Left lung (tissue), 10 donors: ENCODE data around the gene CD82. TPM values are rescaled to one million over a fixed set of nuclear protein-coding genes. Genes with fewer than 3 reads are reported as not detected.
"Not testable (repeated sequence)": the region's sequence is repeated elsewhere in the genome, so short reads cannot be mapped to it uniquely, and the experiment has no call there.

Experiments used
- ATAC-seq: fragments of 200-7000 bp; cut with Tn5 transposase; one replicate; pipeline ENCODE4 v1.9.1; 2020; ENCODE audit warnings: moderate library complexity
- DNase-seq, 4 donors: peaks; one replicate each; pipeline ENCODE4 v3.0.0-alpha.2; 2013 to 2020
- H3K27ac ChIP-seq, 2 donors: fragments of 200-600 bp; sonication (generic) in 1 of 2; one replicate each; pipeline versions ENCODE4 v1.5.0 to v1.8.0; 2020 to 2021
- H3K27me3 ChIP-seq, 2 donors: fragments of 200-600 bp; sonication (generic) in 1 of 2; one replicate each; pipeline versions ENCODE4 v1.5.0 to v1.8.0; 2020 to 2021
- H3K36me3 ChIP-seq, 2 donors: fragments of 200-600 bp; sonication (generic) in 1 of 2; one replicate each; pipeline versions ENCODE4 v1.5.0 to v1.8.0; 2020 to 2021
- H3K4me1 ChIP-seq, 2 donors: fragments of 200-600 bp; one replicate each; pipeline ENCODE4 v1.8.0; 2021
- H3K4me3 ChIP-seq, 2 donors: fragments of 200-600 bp; sonication (generic) in 1 of 2; one replicate each; pipeline versions ENCODE4 v1.5.0 to v1.8.0; 2020 to 2021; ENCODE audit warnings: mild to moderate bottlenecking in 1 of 2
- H3K9me3 ChIP-seq, 2 donors: fragments of 200-600 bp; sonication (generic) in 1 of 2; one replicate each; pipeline versions ENCODE4 v1.5.0 to v1.8.0; 2020 to 2021
- intact Hi-C, 2 donors: fragments of 100-400 bp; cut with DNase I; formaldehyde crosslinking; loops; one replicate each; pipeline versions ENCODE4 v1.11.2 to v1.14.2; 2022
- polyA plus RNA-seq, 6 donors: library from polyadenylated mRNA; unstranded; fragments of 120-200 nt; gene quantifications; one replicate each; pipeline ENCODE4 v1.2.1, GENCODE V29; 2013; ENCODE audit not compliant: insufficient read length in 6 of 6
- total RNA-seq, 2 donors: library from RNA; stranded (reverse); fragmentation: NEBNext Ultra II Directional; extraction: Animal tissue kit (Norgen Biotek cat#: 25700); gene quantifications; one replicate each; pipeline ENCODE4 v1.2.1, GENCODE V29; 2021
- TF ChIP-seq, protein P1 (sequence below), 2 donors: fragments of 200-600 bp; sonication (generic) in 1 of 2; IDR thresholded peaks; one replicate each; pipeline versions ENCODE4 v1.5.0 to v1.8.0; 2021; ENCODE audit warnings: antibody characterized with exemption in 2 of 2
- donor health status: DM: no; HTN: yes; CAD: no.
- donor health status: DM: no; HTN: no; CAD: no.

CD82 gene
- total and polyA plus RNA-seq, 8 donors, result 33.7 to 244 (median 54.6) TPM

DNA sequence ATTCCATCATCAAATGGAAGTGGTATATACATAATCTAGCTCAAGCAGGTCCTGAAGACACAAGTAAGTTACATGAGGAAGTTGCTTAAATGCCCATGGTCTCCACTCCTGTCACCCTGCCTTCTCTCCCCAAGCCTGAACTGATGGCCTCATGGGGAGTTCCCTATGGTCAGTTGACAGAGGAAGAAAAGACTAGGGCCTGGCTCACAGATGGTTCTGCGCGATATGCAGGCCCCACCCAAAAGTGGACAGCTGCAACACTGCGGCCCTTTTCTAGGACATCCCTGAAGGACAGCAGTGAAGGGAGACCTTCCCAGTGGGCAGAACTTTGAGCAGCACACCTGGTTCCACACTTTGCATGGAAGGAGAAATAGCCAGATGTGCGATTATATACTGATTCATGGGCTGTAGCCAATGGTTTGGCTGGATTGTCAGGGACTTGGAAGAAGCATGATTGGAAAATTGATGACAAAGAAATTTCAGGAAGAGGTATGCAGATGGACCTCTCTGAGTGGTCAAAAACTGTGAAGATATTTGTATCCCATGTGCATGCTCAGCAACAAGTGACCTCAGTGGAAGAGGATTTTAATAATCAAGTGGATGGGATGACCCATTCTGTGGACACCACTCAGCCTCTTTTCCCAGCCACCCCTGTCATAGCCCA, 17.3 kb upstream of the CD82 start:
- DNase-seq (no peak), ATAC-seq (no peak)
- intact Hi-C loops, result no loop called here
- Histone ChIP-seq H3K9me3 (no peaks in the 10 kb centered on the region), H3K4me3 (no peak overlapping the region), H3K27ac (no peak overlapping the region), H3K27me3 (no peaks in the 10 kb centered on the region), H3K36me3 (no peaks in the 10 kb centered on the region), H3K4me1 (no peaks in the 10 kb centered on the region)
- TF ChIP-seq, protein P1, sequence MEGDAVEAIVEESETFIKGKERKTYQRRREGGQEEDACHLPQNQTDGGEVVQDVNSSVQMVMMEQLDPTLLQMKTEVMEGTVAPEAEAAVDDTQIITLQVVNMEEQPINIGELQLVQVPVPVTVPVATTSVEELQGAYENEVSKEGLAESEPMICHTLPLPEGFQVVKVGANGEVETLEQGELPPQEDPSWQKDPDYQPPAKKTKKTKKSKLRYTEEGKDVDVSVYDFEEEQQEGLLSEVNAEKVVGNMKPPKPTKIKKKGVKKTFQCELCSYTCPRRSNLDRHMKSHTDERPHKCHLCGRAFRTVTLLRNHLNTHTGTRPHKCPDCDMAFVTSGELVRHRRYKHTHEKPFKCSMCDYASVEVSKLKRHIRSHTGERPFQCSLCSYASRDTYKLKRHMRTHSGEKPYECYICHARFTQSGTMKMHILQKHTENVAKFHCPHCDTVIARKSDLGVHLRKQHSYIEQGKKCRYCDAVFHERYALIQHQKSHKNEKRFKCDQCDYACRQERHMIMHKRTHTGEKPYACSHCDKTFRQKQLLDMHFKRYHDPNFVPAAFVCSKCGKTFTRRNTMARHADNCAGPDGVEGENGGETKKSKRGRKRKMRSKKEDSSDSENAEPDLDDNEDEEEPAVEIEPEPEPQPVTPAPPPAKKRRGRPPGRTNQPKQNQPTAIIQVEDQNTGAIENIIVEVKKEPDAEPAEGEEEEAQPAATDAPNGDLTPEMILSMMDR (IDR thresholded peaks at IDR 0.05), result no peak

DNA sequence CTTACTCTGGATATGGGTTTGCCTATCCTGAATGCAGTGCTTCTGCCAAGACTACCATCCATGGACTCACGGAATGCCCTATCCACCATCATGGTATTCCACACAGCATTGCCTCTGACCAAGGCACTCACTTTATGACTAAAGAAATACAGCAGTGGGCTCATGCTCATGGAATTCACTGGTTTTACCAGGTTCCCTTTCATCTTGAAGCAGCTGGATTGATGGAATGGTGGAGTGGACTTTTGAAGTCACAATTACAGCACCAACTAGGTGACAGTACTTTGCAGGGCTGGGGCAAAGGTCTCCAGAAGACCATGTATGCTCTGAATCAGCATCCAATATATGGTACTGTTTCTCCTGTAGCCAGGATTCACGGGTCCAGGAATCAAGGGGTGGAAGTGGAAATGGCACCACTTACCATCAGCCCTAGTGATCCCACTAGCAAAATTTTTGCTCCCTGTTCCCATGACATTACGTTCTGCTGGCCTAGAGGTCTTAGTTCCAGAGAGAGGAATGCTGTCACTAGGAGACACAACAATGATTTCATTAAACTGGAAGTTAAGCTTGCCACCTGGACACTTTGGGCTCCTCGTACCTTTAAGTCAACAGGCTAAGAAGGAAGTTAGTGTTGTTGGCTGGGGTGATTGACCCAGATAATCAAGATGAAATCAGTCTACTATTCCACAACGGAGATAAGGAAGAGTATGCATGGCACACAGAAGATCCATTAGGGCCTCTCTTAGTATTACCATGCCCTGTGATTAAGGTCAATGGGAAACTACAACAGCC, 16.3 kb upstream of the CD82 start:
- DNase-seq, ATAC-seq, H3K9me3 ChIP-seq, H3K27ac ChIP-seq, intact Hi-C loops, H3K27me3 ChIP-seq, H3K36me3 ChIP-seq, H3K4me1 ChIP-seq, H3K4me3 ChIP-seq: not testable (repeated sequence)

GRCh38 chr11:44550123-44550522, 15.3 kb upstream of the CD82 start:
- H3K4me3 ChIP-seq, result no peak overlapping the region
- no peak for ATAC-seq
- H3K27ac ChIP-seq, result no peak overlapping the region
- H3K9me3 ChIP-seq, result no peaks in the 10 kb centered on the region
- intact Hi-C loops, result loop anchor here in 1 of 2 donors (10.0 kb wide), 1 partner anchor 365 kb away; no protein-coding TSS in a partner anchor
- no peak for DNase-seq
- H3K27me3 ChIP-seq, result no peaks in the 10 kb centered on the region
- H3K4me1 ChIP-seq, result no peaks in the 10 kb centered on the region
- TF ChIP-seq, protein P1 (IDR thresholded peaks at IDR 0.05), result no peak
- no peaks in the 10 kb centered on the region for H3K36me3 ChIP-seq

GRCh38 chr11:44551456-44552139, 13.9 kb upstream of the CD82 start:
- H3K9me3 ChIP-seq, result no peaks in the 10 kb centered on the region
- H3K4me1 ChIP-seq, result peaks cover 0 to 4% of the 10 kb centered on the region in 2 donors
- no peak overlapping the region for H3K4me3 ChIP-seq
- intact Hi-C loops, result loop anchor here in 1 of 2 donors (10.0 kb wide), 1 partner anchor 363 kb away; no protein-coding TSS in a partner anchor
- no peak for ATAC-seq
- H3K27me3 ChIP-seq, result no peaks in the 10 kb centered on the region
- no peak for DNase-seq
- no peaks in the 10 kb centered on the region for H3K36me3 ChIP-seq
- no peak overlapping the region for H3K27ac ChIP-seq
- TF ChIP-seq, protein P1 (IDR thresholded peaks at IDR 0.05), result no peak

GRCh38 chr11:44555031-44555800, 10.2 kb upstream of the CD82 start:
- no peaks in the 10 kb centered on the region for H3K36me3 ChIP-seq
- H3K9me3 ChIP-seq, result no peaks in the 10 kb centered on the region
- H3K4me1 ChIP-seq, result peaks cover 0 to 27% of the 10 kb centered on the region in 2 donors
- ATAC-seq (no peak), DNase-seq (no peak)
- TF ChIP-seq, protein P1 (IDR thresholded peaks at IDR 0.05), result no peak
- intact Hi-C loops, result loop anchor here in 1 of 2 donors (5.0 to 10.0 kb wide), 2 partner anchors 62 to 360 kb away; no protein-coding TSS in a partner anchor
- H3K27me3 ChIP-seq, result no peaks in the 10 kb centered on the region
- H3K27ac ChIP-seq, result no peak overlapping the region
- no peak overlapping the region for H3K4me3 ChIP-seq
